ENCODE data around the gene CTSZ. TPM values are rescaled to one million over a fixed set of nuclear protein-coding genes. Genes with fewer than 3 reads are reported as not detected.
"Not testable (repeated sequence)": the region's sequence is repeated elsewhere in the genome, so short reads cannot be mapped to it uniquely, and the experiment has no call there.

The CTSZ gene
- total RNA-seq, 1 donor from 2014 or later: 278 TPM

DNA sequence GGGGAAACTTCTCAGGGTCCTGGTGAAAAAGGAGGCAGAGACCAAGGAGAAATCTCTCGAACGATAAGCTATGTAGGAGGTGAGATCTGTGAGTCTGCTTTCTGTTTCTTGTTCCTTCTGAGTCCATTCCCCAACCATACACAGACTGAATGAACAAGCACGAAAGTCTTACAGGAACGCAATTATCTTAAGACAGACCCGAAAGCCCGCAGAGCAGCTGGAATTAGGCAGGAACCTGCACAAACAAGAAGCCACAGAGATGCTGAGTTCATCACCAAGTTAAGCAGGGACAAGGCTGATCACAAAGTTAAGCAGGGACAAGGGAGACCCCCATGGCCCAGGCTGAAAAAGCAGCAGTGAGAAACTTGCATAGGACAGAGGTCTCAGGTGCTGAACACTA, 47.4 kb downstream of the CTSZ start:
- TF ChIP-seq, protein P1, sequence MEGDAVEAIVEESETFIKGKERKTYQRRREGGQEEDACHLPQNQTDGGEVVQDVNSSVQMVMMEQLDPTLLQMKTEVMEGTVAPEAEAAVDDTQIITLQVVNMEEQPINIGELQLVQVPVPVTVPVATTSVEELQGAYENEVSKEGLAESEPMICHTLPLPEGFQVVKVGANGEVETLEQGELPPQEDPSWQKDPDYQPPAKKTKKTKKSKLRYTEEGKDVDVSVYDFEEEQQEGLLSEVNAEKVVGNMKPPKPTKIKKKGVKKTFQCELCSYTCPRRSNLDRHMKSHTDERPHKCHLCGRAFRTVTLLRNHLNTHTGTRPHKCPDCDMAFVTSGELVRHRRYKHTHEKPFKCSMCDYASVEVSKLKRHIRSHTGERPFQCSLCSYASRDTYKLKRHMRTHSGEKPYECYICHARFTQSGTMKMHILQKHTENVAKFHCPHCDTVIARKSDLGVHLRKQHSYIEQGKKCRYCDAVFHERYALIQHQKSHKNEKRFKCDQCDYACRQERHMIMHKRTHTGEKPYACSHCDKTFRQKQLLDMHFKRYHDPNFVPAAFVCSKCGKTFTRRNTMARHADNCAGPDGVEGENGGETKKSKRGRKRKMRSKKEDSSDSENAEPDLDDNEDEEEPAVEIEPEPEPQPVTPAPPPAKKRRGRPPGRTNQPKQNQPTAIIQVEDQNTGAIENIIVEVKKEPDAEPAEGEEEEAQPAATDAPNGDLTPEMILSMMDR (IDR thresholded peaks at IDR 0.05): no peak
- DNase-seq (no peak), ATAC-seq (ENCODE audit: low read depth) (no peak)
- intact Hi-C loops (cut with micrococcal nuclease): no loop called here
- no peaks in the 10 kb centered on the region for H3K4me1 Mint-ChIP-seq
- H3K9me3 Mint-ChIP-seq: peaks cover 4% of the 10 kb centered on the region
- ChIA-PET POLR2A (no interaction called here), CTCF (no interaction called here)
- no peaks in the 10 kb centered on the region for H3K27me3 Mint-ChIP-seq
- no peak overlapping the region for H3K27ac Mint-ChIP-seq
- H3K36me3 Mint-ChIP-seq (ENCODE audit: low read depth): no peaks in the 10 kb centered on the region
- no peak overlapping the region for H3K4me3 Mint-ChIP-seq

DNA sequence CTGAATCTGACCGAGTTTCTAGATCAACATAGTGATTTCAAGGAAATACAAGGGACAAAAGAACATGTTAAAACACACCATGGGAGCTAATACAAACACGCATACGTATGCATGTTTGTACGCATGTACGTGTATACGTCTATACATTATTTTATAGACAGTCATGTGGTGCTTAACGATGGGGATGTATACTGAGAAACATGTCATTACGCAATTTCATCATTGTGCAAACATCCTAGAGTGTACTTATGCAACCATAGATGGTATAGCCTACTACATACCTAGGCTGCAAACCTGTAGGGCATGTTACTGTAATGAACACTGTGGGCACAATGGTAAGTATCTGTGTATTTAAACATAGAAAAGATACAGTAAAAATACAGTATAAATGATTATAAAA, 51.0 kb downstream of the CTSZ start:
- H3K4me1 Mint-ChIP-seq: no peaks in the 10 kb centered on the region
- no peak for DNase-seq
- no peak overlapping the region for H3K4me3 Mint-ChIP-seq
- no peaks in the 10 kb centered on the region for H3K27me3 Mint-ChIP-seq
- ATAC-seq (ENCODE audit: low read depth): no peak
- CTCF ChIA-PET: no interaction called here
- TF ChIP-seq, protein P1 (IDR thresholded peaks at IDR 0.05): no peak
- intact Hi-C loops (cut with micrococcal nuclease): no loop called here
- POLR2A ChIA-PET: interaction anchor here (0.6 kb wide), 1 partner anchor 51 kb away, joined by 3 read pairs; the partner anchor contains the start of gene CTSZ
- H3K36me3 Mint-ChIP-seq (ENCODE audit: low read depth): no peaks in the 10 kb centered on the region
- H3K27ac Mint-ChIP-seq: no peak overlapping the region
- H3K9me3 Mint-ChIP-seq: no peaks in the 10 kb centered on the region

DNA sequence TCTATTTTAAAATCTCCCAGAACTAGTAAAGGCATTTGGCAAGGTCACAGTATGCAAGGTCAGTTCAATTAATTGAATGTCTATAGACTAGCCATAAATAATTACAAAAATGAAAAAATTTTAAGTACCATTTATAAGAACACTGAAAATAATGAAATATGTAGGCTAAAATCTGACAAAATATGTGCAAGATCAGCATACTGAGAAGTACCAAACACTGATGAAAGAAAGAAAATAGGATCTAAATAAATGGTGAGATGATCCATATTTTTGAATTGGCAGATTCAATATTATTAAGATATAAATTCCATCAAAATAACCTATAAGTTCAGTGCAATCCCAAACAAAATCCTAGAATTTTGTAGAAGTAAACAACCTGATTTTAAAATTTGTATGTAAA, 54.0 kb downstream of the CTSZ start:
- no peaks in the 10 kb centered on the region for H3K36me3 Mint-ChIP-seq (ENCODE audit: low read depth)

DNA sequence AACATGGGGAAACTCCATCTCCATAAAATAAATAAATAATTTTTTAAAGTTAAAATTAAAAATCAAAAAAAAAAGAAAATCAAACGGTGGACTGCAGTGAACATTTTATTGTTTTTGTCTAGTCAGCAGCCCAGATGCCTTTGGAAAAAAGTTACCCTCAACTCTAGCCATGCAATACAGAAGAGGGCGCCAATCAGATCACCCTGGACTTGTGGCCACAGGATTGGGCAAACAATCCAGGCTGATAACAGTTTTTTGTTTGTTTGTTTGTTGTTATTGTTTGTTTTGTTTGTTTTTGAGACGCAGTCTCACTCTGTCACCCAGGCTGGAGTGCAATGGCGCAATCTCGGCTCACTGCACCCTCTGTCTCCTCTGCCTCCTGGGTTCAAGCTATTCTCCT, 56.5 kb downstream of the CTSZ start:
- no peak overlapping the region for H3K27ac Mint-ChIP-seq
- ATAC-seq (ENCODE audit: low read depth): no peak
- no peaks in the 10 kb centered on the region for H3K9me3 Mint-ChIP-seq
- H3K4me3 Mint-ChIP-seq: no peak overlapping the region
- intact Hi-C loops (cut with micrococcal nuclease): loop anchor here (5.0 kb wide), 1 partner anchor 43 kb away; no protein-coding TSS in a partner anchor
- H3K4me1 Mint-ChIP-seq: peaks cover 10% of the 10 kb centered on the region
- H3K36me3 Mint-ChIP-seq (ENCODE audit: low read depth): no peaks in the 10 kb centered on the region
- TF ChIP-seq, protein P1 (IDR thresholded peaks at IDR 0.05): no peak
- DNase-seq: no peak
- peaks cover 2% of the 10 kb centered on the region for H3K27me3 Mint-ChIP-seq
- CTCF ChIA-PET: no interaction called here
- POLR2A ChIA-PET: interaction anchor here (0.7 kb wide), 1 partner anchor 20 kb away, joined by 3 read pairs; no protein-coding TSS in a partner anchor

More for the DNA sequence above, 54.0 kb downstream of the CTSZ start:
- ATAC-seq (ENCODE audit: low read depth) (no peak), DNase-seq (no peak)
- no peak overlapping the region for H3K4me3 Mint-ChIP-seq
- TF ChIP-seq, protein P1 (IDR thresholded peaks at IDR 0.05): no peak
- ChIA-PET POLR2A (no interaction called here), CTCF (no interaction called here)
- intact Hi-C loops (cut with micrococcal nuclease): loop anchor here (5.0 kb wide), 1 partner anchor 46 kb away; no protein-coding TSS in a partner anchor
- no peak overlapping the region for H3K27ac Mint-ChIP-seq
- H3K9me3 Mint-ChIP-seq: no peaks in the 10 kb centered on the region
- no peaks in the 10 kb centered on the region for H3K27me3 Mint-ChIP-seq
- no peaks in the 10 kb centered on the region for H3K4me1 Mint-ChIP-seq

DNA sequence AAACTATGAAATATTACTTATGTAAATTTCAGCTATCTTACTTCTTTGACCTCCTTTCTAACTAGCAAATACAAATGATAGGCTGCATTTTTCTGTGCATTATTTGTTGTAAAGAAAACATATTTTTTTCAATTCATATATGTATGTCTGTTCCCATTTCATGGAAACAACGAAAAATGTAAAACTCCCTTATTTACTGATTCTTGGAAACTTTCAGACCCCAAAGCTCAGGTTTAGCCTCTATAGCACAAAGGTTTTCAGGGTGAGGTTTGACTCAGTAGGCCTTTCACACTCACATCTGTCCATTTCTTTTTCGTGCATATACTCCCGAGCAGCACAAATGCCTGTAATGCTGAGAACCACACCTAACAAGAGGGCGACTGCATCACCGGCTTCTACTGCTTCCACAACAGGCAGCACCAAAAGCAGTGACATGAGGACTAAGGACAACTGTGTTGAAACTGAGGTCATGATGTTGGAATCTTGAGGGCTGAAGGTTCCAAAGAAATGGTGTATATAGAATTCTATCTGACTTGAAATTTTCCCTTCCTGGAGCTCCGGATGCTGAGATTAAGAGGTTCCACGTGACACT, 59.2 kb downstream of the CTSZ start:
- DNase-seq; H3K36me3 Mint-ChIP-seq (ENCODE audit: low read depth); POLR2A ChIA-PET: not testable (repeated sequence)

More for the DNA sequence above, 59.2 kb downstream of the CTSZ start:
- CTCF ChIA-PET; H3K4me1 Mint-ChIP-seq; H3K27me3 Mint-ChIP-seq; H3K27ac Mint-ChIP-seq; H3K4me3 Mint-ChIP-seq; ATAC-seq (ENCODE audit: low read depth); H3K9me3 Mint-ChIP-seq: not testable (repeated sequence)
- intact Hi-C loops (cut with micrococcal nuclease): loop anchor here (2.0 kb wide), 1 partner anchor 15 kb away; no protein-coding TSS in a partner anchor

All from activated B cell treated with CpG ODN at 0.5 μM for 24 hours (primary cell).